Measurements from ENCODE around the gene BIRC2.

The BIRC2 gene

GRCh38 chr11:102415304-102415916 lies 68.4 kb downstream of the BIRC2 start:
- no peak overlapping the region for H3K4me3 ChIP-seq (ENCODE audit: low read depth, low read length)
- no peak for DNase-seq (ENCODE audit: low read depth)
- TF ChIP-seq MYC (IDR thresholded peaks at IDR 0.05; ENCODE audit: low read depth, low read length) (no peak), MAX (IDR thresholded peaks at IDR 0.05; ENCODE audit: low read depth, low read length) (no peak), POLR2A (IDR thresholded peaks at IDR 0.05; ENCODE audit: extremely low read depth, insufficient read length) (no peak), CTCF (IDR thresholded peaks at IDR 0.05; ENCODE audit: low read depth, low read length) (no peak)

- TF ChIP-seq POLR2A (IDR thresholded peaks at IDR 0.05; ENCODE audit: extremely low read depth, insufficient read length), result no peak
- no peak for TF ChIP-seq MYC (IDR thresholded peaks at IDR 0.05; ENCODE audit: low read depth, low read length)
- TF ChIP-seq MAX (IDR thresholded peaks at IDR 0.05; ENCODE audit: low read depth, low read length), result no peak
- TF ChIP-seq CTCF (IDR thresholded peaks at IDR 0.05; ENCODE audit: low read depth, low read length), result no peak
- no peak for DNase-seq (ENCODE audit: low read depth)
- H3K4me3 ChIP-seq (ENCODE audit: low read depth, low read length), result no peak overlapping the region
Observed at GRCh38 chr11:102416976-102417375, 70.0 kb downstream of the BIRC2 start.

GRCh38 chr11:102419181-102419580 lies 72.2 kb downstream of the BIRC2 start:
- DNase-seq (ENCODE audit: low read depth), result no peak
- H3K4me3 ChIP-seq (ENCODE audit: low read depth, low read length), result no peak overlapping the region
- no peak for TF ChIP-seq POLR2A (IDR thresholded peaks at IDR 0.05; ENCODE audit: extremely low read depth, insufficient read length)
- no peak for TF ChIP-seq MAX (IDR thresholded peaks at IDR 0.05; ENCODE audit: low read depth, low read length)
- no peak for TF ChIP-seq MYC (IDR thresholded peaks at IDR 0.05; ENCODE audit: low read depth, low read length)
- TF ChIP-seq CTCF (IDR thresholded peaks at IDR 0.05; ENCODE audit: low read depth, low read length), result no peak

GRCh38 chr11:102420547-102420946 lies 73.5 kb downstream of the BIRC2 start:
- no peak overlapping the region for H3K4me3 ChIP-seq (ENCODE audit: low read depth, low read length)
- no peak for DNase-seq (ENCODE audit: low read depth)
- TF ChIP-seq CTCF (IDR thresholded peaks at IDR 0.05; ENCODE audit: low read depth, low read length), result no peak
- TF ChIP-seq MAX (IDR thresholded peaks at IDR 0.05; ENCODE audit: low read depth, low read length), result no peak
- TF ChIP-seq MYC (IDR thresholded peaks at IDR 0.05; ENCODE audit: low read depth, low read length), result no peak
- TF ChIP-seq POLR2A (IDR thresholded peaks at IDR 0.05; ENCODE audit: extremely low read depth, insufficient read length), result no peak

- TF ChIP-seq CTCF (IDR thresholded peaks at IDR 0.05; ENCODE audit: low read depth, low read length), result no peak
- no peak for TF ChIP-seq MAX (IDR thresholded peaks at IDR 0.05; ENCODE audit: low read depth, low read length)
- TF ChIP-seq POLR2A (IDR thresholded peaks at IDR 0.05; ENCODE audit: extremely low read depth, insufficient read length), result no peak
- TF ChIP-seq MYC (IDR thresholded peaks at IDR 0.05; ENCODE audit: low read depth, low read length), result no peak
Observed at GRCh38 chr11:102421261-102421660, 74.2 kb downstream of the BIRC2 start.

More at GRCh38 chr11:102421261-102421660, 74.2 kb downstream of the BIRC2 start:
- no peak overlapping the region for H3K4me3 ChIP-seq (ENCODE audit: low read depth, low read length)
- DNase-seq (ENCODE audit: low read depth), result no peak

All from NB4 (cell line).